Eye (tissue), 1 donor: ENCODE results near the gene CNEP1R1.
A peak's percentile ranks its signal among the peaks of the same experiment; 100 is the strongest.

ENCODE experiments used
- DNase-seq: peaks from one replicate; pipeline ENCODE4 v3.0.0-alpha.2; 2015

Gene CNEP1R1

DNA sequence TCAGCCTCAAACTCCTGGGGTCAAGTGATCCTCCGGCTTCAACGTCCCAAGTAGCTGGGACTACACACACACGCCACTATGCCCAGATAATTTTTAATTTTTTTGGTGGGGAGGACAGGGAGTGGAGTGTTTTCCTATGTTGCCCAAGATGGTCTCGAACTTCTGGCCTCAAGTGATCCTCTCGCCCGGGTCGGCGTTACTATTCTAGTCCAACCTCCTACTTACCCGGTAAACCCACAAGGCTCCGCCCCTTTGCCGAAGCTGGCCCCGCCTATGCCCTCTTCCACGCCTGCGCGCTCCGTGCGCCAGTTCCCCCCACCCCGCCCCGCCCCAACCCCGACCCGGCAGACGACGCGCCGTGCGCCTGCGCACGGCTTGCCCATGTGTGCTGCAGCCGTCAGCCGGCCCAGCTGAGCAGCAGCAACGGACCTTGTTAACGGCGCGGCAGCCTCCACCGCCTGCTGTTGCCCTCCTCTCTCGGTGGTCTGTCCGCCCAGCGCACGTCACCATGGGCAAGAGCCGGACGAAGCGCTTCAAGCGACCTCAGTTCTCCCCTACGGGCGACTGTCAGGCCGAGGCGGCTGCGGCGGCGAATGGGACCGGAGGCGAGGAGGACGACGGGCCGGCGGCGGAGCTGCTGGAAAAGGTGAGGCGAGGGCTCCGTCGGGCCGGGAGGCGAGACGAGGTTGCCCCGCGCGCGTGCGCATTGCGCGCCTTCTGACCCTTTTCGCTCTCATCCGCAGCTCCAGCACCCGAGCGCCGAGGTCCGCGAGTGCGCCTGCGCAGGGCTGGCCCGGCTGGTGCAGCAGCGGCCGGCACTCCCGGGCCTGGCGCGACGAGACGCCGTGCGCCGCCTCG lies 40.8 kb downstream of the CNEP1R1 start, which contains the start of gene HEATR3:
Gene HEATR3 (plus strand): TSS at position 347 of the 858 bp plus-strand sequence. CDS start 162 bp downstream, at position 509.
- peak; percentile 97 for DNase-seq

DNA sequence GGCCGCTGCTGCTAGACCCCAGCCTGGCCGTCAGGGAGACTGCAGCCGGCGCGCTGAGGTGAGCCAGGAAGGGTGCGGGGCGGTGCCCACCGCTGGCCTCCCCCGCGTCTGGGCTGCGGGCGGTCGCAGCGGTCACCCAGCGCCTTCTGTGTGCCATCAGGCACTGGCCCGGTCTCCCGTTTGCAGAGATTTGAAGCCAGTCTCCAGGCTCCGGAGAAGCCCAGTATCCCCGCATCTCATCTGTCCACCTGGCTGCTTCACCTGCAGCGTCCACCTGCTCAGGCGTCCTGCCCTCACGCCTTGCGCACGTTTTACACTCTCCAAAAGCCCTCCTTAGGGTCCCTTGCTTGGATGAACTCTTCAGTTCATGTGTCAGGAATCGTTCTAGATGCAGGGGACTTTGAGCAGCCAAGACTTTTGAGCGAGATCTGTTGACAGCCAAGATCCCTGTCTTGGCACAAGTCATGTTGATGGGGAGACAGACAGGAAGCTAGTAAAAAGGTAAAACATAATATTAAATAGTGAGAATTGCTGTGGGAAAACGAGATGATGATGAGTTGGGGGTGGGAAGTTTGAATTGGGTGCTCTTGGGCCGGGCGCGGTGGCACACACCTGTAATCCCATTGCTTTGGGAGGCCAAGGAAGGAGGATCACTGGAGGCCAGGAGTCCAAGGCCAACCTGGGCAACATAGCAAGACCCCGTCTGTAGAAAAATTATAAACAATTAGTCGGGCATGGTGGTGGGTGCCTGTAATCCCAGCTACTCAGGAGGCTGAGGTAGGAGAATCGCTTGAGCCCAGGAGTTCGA lies 41.7 kb downstream of the CNEP1R1 start:
- no peak for DNase-seq

DNA sequence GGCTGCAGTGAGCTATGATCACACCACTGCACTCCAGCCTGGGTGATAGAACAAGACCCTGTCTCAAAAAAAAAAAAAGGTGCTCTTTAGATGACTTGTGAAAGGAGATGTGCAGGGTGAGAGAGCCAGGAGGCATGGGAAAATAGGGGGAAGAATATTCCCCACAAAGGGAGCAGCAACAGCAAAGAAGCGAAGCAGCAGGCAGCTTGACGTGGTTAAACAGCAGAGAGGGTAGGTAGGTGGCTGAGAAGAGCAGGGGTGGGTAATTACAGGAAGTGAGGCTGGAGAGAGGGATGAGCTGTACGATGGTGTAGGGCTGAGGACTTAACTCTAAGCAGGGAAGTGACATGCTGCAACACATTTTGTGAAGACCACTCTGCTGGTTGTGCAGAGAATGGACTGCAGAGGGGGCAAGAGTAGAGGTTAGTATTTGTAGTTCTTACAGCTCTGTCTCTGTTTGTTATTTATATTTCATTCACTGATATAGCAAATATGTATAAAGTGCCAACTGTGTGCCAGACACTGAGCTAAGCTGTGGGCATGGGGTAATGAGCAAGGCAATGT lies 42.3 kb downstream of the CNEP1R1 start:
- peak; percentile 61 for DNase-seq

DNA sequence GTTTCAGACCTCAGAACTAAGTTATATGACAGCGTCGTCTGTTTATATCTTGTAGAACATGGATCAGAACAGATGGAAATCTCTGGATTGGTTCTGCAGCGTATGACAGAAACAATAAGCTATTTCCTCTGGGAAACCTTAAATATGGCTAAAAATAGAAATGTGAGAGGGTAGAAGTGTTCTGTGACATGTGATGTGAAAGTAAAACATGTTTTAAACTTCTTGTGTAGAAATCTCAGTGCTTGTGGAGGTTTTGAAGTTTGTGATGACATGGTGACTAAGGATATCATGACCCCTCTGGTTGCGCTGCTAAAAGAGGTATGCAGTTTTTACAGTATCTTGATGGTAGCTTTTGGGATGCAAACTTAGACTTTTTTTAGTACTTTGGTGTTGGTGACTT lies 43.5 kb downstream of the CNEP1R1 start:
- no peak for DNase-seq

DNA sequence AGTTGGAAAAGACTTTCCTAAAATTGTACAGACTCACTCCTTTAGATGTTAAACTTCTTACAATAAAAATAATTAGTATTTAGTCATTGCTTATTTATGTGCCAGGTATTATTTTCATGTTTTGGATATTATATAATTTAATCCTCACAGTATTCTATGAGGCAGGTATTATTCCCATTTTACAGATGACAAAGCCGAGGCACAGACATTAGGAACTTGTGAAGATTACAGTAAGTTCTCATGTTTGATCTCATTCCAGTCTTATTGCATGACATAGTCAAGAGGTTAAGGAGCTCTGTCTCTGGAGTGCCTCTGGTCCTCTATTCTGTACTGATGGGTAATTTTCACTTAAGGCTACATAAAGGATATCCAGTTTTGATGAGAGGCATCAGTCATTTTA lies 44.0 kb downstream of the CNEP1R1 start:
- DNase-seq, result no peak

DNA sequence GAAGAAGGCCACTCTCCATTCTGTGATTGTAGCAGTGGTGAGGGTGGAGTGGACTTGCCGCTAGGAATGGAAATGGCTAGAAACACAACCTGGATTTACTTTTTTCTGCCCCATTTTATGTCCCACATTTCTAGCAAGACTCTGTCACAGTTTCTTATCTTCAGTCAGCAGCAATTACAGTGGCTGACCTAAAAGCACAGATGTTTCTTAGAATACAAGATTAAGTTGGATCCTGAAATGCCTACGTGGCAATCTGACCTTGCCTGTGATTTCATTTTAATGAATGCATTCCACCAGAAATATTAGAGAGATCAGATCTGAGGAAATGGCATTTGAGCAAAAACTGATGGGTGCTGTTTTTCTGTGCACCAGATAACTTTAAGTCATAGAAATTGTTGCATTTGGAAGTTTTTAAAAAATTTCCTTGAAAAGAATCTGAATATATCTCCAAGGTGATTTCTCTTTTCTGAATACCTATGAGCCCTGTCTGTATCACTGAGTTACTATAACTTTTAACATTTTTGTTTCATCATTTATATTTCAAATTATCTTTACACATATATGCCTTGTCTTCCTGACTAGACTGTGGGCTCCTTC lies 46.1 kb downstream of the CNEP1R1 start:
- DNase-seq, result no peak

DNA sequence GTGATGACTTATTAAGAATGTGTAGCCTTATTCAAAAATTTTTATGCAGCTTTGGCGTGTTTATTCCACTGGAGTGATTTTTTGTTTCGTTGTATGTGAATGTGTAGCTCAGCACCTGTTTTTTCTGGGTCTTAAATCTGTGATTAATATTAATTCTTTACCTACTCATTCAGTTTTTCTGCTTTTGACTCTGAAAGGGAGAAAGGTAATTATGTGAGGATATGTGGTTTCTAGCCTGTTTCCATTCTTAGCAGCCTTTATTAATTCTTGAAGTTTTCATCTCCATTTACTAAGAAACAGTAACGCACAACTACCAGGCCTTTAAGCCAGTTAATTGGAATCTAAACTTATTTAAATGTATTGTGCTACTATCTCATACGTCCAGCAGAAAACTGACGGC lies 47.7 kb downstream of the CNEP1R1 start:
- no peak for DNase-seq

DNA sequence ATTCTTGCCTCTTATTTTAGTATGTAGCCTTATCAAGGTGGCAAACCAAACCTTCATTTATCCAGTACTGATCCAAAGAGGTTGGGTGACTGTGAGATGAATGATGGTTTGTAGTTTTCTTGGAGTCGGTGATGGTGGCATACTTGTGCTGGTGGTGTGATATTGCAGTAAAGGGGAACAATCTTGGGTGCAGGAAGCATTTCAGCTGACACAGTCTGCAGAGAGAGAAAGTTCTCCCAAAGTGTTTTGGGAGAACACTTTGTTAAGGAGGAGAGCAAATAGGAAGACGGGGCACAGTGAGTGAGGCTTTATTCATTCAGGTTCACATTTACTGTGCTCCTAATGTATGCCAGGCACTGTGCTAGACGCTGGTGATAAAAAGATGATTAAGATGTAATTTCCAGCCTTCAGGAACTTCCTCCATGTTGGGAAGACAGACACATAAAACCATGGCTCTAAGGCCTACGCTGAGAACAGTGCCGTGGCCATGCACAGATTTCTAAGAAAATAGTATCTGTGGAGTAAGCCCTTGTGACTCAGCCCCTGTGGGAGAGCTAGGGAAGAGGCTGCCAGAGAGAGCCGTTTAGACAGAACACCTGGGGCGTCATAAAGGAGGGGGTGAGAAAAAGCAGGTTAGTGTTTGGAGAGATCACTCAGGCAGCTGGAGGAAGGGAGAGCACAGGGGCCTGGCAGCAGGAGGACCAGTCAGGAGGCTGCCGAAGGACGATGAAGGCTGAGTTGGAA lies 54.5 kb downstream of the CNEP1R1 start:
- DNase-seq, result no peak

DNA sequence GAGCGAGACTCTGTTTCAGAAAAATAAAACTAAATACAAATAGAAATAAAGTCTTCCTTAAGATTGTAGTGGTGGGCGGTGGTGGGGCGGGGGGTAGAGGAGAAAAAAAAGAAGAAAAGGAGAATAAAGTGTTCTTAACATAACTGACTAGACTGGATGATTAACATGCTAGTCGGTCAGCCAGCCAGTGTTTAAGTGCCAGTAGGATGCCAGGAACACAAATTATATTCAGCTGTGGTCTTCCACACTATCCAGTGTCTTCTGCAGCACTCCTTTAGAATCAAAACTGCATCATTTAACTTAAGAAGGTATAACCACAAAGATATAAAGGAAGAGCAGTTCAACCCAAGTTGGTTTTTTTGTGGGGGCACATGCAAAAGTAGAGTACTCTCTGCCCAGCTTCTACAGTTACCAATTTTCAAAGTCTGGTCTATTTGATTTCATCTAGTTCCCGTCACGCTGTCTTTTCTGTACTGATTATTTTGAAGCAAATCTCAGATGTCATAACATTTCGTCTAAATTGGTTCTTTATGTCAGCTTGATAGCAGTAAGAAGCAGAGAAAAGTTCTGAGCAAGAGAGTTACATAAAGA lies 56.5 kb downstream of the CNEP1R1 start:
- no peak for DNase-seq

DNA sequence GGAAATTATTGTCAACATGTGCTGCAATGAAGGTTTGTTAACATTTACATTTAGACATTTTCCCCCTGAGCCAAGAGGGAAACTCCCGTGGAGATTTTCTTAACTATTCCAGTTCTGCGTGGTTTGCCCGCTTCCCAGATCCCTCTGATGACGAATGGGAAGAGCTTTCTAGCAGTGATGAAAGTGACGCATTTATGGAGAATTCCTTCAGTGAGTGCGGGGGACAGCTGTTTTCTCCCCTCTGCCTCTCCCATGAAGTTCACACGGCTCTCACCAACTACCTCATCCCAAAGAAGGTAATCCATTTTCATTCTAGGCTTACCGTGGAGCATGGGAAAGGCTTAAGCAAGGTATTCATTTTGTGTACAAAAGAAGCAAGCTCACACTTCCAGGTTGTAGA lies 59.0 kb downstream of the CNEP1R1 start:
- DNase-seq, result no peak

DNA sequence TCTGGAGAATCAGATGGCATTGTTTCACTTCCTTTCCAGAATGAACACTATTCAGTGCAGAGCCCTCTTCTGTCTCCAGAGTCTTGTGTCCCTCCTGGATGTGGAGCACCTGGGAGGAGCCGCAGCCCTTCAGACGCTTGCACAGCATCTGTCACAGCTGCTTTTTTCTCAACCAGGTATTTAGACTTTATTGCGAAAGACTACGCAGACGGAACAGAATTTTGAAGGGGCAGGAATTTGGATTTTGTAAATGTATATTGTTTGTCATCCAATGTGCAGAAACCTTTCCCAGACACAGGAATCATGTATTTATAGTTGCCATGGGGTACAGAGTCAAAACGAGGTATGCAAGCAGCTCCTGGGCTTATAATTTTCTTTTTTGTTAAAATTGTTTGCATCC lies 61.2 kb downstream of the CNEP1R1 start:
- no peak for DNase-seq
